NCI-H2081 (cell line): ENCODE measurements around the gene ZMYND15.

Experiments
- DNase-seq, 2 experiments: peaks; one replicate each; lab custom pipeline; 2025; lab: John Stamatoyannopoulos, UW

The ZMYND15 gene

GRCh38 chr17:4743216-4743615 is 3.6 kb downstream of the ZMYND15 start:
- DNase-seq, result no peak

- no peak for DNase-seq
These were observed 4.3 kb downstream of the ZMYND15 start for GRCh38 chr17:4743898-4744297.

GRCh38 chr17:4744999-4745969 is 5.7 kb downstream of the ZMYND15 start:
- no peak for DNase-seq

GRCh38 chr17:4747847-4748246 is 8.2 kb downstream of the ZMYND15 start:
- no peak for DNase-seq

GRCh38 chr17:4748686-4749085 is 9.1 kb downstream of the ZMYND15 start:
- DNase-seq, result no peak

- DNase-seq, result no peak
These were observed 11.0 kb downstream of the ZMYND15 start for GRCh38 chr17:4750606-4751005.

GRCh38 chr17:4751932-4752331 is 12.3 kb downstream of the ZMYND15 start:
- DNase-seq, result no peak

GRCh38 chr17:4753392-4753791 is 13.8 kb downstream of the ZMYND15 start:
- no peak for DNase-seq

- DNase-seq, result no peak
These were observed 20.2 kb downstream of the ZMYND15 start for GRCh38 chr17:4759776-4760236.

GRCh38 chr17:4764595-4764994 is 25.0 kb downstream of the ZMYND15 start:
- no peak for DNase-seq

GRCh38 chr17:4766201-4766600 is 26.6 kb downstream of the ZMYND15 start:
- no peak for DNase-seq

GRCh38 chr17:4766723-4767122 is 27.1 kb downstream of the ZMYND15 start:
- no peak for DNase-seq

- DNase-seq, result no peak
These were observed 28.7 kb downstream of the ZMYND15 start for GRCh38 chr17:4768298-4768697.

GRCh38 chr17:4769628-4770027 is 30.0 kb downstream of the ZMYND15 start:
- DNase-seq, result no peak

- DNase-seq, result peak; percentile 28 to 56
These were observed 32.0 kb downstream of the ZMYND15 start, which contains the start of gene TM4SF5 for GRCh38 chr17:4771519-4772234. TM4SF5 (plus strand) TSS chr17:4771886; CDS start chr17:4771923, 37 bp downstream.

- no peak for DNase-seq
These were observed 32.6 kb downstream of the ZMYND15 start for GRCh38 chr17:4772235-4772613.

GRCh38 chr17:4777969-4778760 is 38.5 kb downstream of the ZMYND15 start:
- no peak for DNase-seq

GRCh38 chr17:4780325-4780955 is 40.8 kb downstream of the ZMYND15 start:
- DNase-seq, result no peak

GRCh38 chr17:4782652-4783051 is 43.0 kb downstream of the ZMYND15 start:
- DNase-seq, result no peak

- no peak for DNase-seq
These were observed 45.9 kb downstream of the ZMYND15 start for GRCh38 chr17:4785311-4786105.

GRCh38 chr17:4786106-4786511 is 46.5 kb downstream of the ZMYND15 start, which contains the start of gene VMO1:
VMO1 (minus strand) TSS chr17:4786364; CDS start chr17:4786352, 12 bp downstream.
- no peak for DNase-seq
